ENCODE data around the gene MROH7.

- TF ChIP-seq POLR2A (IDR thresholded peaks at IDR 0.05; ENCODE audit: low read depth) (no peak), POLR2AphosphoS5 (IDR thresholded peaks at IDR 0.05) (no peak), CTCF (IDR thresholded peaks at IDR 0.05) (no peak)
Measured at GRCh38 chr1:54643736-54644135, 2.1 kb downstream of the MROH7 start.

Data from esophagus muscularis mucosa (tissue), 3 donors.